ENCODE results near the gene SESN3.

- TF ChIP-seq ZNF384 (IDR thresholded peaks at IDR 0.05) (no peak), FOXK2 (IDR thresholded peaks at IDR 0.05) (no peak), FOXM1 (IDR thresholded peaks at IDR 0.05; ENCODE audit: borderline replicate concordance) (no peak), TARDBP (IDR thresholded peaks at IDR 0.05) (no peak), L3MBTL2 (conservative IDR thresholded peaks at IDR 0.05) (no peak), CTBP1 (IDR thresholded peaks at IDR 0.05; ENCODE audit: borderline replicate concordance) (no peak), PKNOX1 (IDR thresholded peaks at IDR 0.05) (no peak), SUZ12 (IDR thresholded peaks at IDR 0.05) (no peak), ELF4 (IDR thresholded peaks at IDR 0.05) (no peak), NFRKB (IDR thresholded peaks at IDR 0.05) (no peak)
Measured at GRCh38 chr11:95157824-95158223, 73.2 kb downstream of the SESN3 start.

All from HEK293T (cell line).